ENCODE results near the gene EBF3.

EBF3 gene

DNA sequence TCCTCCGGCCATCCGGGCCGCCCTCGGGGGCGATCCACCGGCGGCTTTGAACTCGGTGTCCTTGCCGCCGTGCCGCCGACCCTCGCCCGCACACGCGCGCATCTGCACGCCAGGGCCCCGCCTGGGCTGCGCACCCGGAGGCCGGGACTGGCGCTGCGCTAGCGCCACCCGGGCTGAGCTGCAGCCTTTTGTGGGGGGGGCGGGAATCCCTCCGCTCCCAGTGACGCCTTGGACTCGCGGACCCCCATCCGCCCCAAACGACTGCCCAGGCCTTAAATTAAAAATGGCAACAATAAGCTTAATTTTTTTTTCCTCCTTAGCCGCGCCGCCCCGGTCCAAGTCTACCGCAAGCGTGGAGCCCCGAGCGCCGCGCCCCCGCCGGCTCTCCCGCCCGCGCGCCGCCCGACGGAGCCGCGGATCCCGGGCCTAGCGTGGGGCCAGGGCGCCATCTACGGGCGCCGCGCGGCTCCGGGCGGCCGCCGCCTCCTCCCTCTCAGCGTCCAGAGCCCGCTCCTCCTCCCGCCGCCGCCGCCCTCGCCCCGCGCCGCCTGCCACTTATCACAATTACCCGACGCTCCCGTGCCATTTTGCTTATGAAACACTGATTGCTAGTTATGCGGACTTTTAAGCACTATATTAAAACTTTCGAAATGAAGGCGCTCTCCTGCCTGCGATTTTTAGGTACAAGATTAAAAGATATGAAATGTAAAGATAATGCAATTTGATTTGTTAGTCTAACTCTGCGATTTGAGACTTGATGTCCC, 7.5 kb upstream of the EBF3 start:
- DNase-seq (ENCODE audit: insufficient read length, low spot score) (no peak), FAIRE-seq (no peak)

DNA sequence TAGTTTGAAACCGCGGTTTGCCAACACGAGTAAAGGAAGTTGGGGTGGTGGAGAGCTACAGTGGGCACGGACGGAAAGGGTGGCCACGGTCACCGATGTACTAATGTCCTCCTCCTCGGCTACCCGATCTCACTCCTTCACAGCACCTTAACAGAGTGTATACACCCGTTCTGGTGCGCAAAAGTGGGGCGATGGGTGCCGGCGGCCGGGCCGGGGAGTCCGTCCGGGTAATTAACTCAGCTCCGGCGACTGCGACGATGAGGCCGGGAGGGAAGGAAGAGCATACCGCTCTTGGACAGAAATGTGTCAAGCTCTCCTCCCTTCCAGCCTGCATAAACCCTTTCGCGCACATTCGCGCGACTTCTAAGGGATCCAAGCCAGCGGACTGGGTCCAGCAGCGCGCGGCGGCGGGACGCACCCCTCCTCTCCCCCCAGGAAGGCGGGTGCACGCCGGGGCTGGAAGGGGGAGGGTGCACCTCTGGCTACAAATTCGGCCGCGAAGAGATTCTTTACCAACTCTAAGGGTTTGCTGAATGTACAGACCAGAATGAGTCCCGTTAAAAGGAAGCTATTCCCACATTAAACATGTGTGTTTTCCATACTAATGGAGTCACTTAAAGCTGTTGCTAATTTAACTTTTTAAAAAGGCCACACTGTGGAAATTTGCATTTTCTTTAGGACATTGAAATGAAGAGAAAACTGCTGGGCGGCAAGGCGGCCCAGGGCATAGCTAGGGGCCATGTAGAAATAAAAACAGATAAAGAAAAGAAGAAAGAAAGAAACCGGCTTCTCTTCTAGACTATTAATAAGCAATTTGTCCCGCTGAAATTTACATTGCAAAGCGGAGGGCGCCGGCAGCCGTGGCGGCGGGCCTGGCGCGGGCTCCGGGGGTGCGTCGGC, 6.6 kb upstream of the EBF3 start:
- no peak for DNase-seq (ENCODE audit: insufficient read length, low spot score)
- FAIRE-seq: no peak

DNA sequence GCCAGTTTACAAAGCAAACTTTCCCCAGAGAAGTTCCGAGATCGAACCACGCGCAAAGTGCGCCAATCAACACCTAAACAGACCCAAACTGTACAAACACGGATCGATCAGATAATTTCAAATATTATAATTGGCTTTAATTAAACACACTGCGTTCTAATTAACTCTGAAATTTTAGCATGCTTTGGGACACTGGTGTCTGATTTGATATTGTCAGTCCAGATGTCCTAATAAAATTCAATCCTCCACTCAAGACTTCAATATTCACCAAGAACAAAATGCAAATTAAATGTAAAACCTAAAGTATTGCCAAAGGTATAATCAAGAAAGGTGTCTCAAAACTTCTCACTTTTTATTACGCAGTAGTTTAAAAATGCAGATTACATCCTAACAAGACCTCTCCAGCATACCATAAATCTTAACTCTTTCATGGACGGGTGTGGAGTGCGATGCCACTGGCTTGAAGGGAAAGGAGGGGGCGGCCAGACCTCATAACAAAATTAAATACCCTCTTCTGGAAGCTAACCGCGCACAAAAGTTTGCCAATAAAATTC, 5.9 kb upstream of the EBF3 start:
- no peak for DNase-seq (ENCODE audit: insufficient read length, low spot score)
- FAIRE-seq: no peak

DNA sequence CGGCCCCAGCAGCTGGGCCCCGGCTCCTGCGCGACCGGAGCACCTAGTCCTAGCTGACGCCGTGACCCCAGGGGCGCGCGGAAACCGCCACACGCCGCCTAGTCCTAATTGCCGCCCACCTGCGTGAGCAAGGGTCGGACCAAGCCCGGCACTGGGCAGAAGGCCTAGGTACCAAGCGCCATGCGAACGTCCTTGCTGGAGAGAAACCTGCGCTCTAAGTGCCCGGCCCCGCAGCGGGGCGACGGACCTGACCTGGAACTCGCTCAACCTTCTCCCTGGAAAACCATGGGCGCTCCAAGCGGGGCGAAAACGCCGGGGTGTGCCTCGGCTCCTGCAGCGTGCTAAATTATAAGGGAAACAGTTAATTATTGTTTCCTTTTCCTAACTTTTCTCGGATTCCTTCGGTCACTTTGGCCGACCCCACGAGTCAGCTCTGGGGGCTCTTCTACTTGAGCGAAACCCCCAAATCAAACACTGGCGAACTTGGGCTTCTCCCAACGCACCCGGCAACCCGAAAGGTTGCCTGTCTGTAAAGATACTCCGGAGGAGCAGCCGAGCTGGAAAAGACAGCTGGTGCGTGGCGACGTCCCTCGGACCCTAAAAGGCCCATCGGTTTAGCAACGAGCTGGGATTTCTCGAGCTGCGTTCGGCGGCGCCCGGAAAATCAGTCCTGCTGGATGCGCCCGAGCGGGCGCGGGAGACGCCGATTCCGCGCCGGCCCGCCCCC, 5.3 kb upstream of the EBF3 start:
- DNase-seq (ENCODE audit: insufficient read length, low spot score): no peak
- FAIRE-seq: no peak

DNA sequence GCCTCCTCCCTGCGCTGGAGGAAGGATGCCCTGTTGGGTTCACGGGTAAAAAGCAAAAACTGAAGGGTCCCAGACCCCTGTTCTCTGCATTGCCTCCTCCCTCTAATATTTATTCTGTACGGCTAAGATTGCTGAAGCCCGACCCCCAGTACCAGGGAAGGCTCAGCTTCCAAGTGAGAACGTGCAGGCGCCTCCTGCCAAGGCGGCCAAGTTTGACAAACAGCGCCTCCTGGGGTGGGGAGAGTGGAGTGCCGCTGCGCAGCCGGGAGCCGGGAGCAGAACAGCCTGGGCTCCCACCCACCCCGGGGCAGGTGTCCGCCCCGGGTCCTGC, 4.7 kb upstream of the EBF3 start:
- DNase-seq (ENCODE audit: insufficient read length, low spot score) (no peak), FAIRE-seq (no peak)

DNA sequence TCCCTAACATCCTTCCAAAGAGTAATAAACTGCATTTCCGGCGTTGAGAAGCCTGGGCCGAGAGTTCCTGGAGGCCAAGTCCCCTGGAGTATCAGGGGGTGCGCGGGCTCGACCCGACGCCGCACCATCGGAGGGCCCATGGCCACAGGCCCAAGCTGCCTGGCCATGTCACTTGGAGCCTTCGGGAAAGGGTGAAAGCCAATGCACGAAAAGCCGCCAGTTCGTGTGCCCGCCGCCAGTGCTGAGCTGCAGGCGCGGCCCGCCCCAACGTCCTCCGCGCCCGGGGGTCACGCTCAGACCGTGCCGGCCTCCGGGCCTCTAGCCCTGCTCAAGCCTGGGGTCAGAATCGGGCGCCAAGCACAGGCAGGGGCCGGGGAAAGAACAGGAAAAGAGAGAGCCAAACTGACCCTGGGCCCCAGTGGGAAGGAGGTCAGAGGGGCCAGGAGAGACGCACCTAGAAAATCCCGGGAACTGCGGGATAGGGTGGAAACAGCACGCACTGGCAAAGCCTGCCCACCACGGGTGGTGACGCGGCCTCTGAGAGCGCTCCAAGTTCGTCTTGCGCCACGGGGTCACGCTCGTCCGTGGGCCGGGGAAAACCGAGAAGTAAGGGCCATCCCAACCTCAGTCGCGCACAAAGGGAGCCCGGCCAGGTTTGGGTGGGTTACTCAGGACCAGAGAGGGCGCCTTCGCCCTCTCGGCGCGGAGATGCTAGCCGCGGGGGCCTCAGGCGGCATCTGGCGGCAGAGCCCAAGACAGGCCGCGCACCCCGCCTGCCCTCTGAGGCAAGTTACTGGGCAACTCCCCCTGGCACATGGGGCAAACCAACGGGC, 4.2 kb upstream of the EBF3 start:
- DNase-seq (ENCODE audit: insufficient read length, low spot score) (no peak), FAIRE-seq (no peak)

DNA sequence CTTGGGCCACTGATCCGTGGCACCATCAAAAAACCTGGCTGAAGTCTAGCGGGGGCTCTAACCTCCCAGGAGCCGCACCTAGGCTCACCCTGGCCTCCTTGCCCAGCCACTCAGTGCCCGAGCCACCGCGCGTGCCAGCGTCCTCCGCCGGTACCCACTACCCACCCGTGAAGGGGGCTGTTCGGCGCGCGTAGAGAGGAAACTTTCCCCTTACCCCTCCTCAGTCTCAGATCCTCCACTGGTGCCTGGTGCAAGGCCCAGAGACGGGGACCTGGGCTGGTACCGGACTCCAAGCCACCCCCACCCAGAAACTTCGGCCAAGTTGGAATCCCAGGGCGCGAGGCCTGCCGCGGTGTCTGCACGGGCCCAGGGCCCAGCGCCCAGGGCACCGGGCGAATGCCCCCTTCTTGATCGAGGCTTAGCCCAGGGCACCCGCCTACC, 3.5 kb upstream of the EBF3 start:
- FAIRE-seq: no peak

DNA sequence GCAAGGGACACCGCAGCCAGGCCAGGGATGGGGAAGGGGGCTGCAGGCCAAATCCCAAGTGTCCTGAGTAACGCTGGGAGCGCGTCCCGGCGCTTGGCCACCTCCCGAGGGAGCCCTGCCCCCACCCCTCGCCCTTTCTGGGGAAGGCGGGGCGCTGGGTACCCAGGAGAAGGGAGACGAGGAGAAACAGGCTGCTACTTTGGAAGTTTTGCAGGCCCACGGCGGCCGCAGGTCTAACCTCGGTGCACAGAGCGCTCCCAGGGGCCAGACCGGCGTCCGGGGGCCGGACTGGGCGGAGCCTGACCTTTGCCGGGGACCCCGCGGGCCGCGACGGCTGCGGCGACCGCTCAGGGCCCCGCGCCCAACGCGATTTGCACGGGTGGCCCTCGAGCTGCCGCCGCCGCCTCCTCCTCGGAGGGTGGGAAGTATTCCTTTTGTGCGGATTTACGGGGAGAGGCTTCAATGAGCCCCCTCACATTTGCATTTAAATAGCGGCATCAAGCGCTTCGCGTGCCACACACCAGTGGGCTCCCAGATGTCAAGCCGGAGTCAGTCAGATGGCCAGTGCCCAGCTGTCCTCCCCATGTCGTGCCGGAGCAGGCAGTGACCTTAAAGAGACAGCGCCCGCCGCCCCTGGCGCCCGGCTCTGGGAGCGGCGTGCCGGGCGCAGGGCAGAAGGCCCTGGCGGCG, 3.0 kb upstream of the EBF3 start:
- FAIRE-seq (no peak), DNase-seq (ENCODE audit: insufficient read length, low spot score) (no peak)

More for the DNA sequence above, 3.5 kb upstream of the EBF3 start:
- DNase-seq (ENCODE audit: insufficient read length, low spot score): no peak

DNA sequence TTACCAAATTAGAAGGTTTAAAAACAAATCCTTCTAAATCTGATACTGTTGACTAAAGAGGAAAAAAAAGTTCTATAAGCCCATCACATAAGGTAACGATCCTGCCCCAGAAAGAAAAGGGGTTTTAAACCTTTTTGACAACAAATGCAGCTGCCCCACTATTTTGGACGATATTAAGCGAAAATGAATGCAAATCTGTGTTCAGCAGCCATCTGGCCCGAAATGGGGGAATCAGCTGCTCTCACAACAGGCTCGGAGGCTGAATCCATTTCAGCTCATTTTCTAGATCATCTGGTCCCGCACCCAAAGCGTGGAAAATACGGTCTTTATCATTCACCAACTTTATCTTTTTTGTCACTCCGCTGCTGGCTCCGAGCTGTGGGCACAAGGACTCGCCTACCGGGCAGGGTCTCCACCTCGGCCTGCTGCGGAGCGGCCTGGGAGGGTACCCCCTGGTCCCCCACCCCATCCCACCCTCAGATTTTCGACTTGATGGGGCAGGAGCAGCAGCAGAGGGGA, 2.4 kb upstream of the EBF3 start:
- DNase-seq (ENCODE audit: insufficient read length, low spot score) (no peak), FAIRE-seq (no peak)

DNA sequence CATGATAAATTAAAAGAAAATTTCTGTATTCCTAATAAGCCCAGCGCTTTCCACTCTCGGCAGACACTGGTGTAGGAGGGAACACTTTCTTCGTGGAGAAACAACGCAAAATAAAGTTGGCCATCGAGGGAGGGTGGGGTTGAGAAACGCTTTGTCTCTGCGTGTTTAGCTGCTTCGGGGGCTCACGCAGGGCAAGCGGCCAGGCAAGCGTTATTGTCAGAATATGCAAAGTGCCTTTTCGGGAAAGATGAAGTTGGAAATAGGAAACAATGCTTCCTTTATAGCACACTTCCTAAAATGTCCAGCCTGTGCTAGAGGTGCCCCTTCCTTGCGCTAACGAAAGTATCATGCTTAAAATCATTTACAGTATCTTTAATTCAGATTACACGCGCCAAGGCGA, 1.9 kb upstream of the EBF3 start:
- DNase-seq (ENCODE audit: insufficient read length, low spot score) (no peak), FAIRE-seq (no peak)

DNA sequence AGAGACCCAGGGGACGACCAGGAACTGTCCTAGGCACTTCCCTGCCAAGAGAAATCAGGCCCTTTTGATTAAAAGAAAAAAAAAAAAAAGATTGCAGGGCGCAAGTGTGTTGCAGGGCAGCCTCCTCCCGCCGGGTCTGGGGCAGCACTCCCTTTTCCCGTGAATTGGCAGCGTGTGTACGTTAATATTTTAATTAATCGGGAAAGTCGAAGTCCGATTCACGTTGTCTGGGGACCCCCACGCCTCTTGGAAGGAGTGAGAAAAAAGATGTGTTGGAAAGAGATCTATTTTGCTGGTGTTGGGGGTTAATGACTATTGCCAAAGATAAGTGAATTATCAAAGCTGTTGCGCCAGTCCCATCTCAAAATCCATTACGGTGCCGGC, 1.3 kb upstream of the EBF3 start:
- DNase-seq (ENCODE audit: insufficient read length, low spot score): no peak
- no peak for FAIRE-seq

DNA sequence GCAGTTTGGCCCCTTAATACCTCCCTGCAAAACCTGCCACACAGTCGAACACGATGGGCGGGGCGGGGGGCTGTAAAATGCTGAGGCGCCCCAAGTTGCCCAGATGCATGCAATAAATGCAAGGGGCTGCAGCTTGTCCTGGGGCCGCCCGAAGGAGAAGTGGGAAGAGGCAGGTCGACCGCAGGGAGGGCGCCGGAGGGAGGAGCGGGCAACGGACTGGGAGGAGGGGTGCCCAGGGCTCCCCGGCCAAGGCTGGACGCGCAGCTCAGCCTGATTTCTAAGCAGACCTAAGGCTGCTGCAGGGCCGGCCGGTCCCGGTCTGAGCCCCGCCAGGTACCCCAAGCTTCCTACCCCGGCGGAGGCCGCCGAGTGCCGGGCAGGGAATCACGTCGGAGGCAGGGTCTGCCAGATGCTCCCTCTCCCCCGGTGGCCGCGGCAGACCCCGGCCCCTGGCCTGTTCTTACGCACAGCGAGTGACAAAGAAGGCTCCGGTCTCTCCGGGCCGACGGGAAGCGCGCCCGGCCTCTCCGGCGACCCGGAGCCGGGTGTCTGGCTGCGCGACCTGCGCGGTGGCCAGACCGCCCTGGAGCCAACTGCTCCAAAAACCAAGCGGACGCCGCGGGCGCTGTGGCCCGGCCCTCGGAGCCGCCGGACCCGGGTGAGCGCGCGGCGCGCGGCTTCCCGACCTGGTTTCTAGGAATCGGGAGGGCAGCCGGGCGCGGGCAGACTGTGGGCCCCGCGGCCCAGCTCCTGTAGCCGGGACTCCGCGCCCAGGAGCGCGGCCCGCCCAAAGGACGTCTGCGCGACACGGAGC, 744 bp upstream of the EBF3 start:
- FAIRE-seq (no peak), DNase-seq (ENCODE audit: insufficient read length, low spot score) (no peak)

DNA sequence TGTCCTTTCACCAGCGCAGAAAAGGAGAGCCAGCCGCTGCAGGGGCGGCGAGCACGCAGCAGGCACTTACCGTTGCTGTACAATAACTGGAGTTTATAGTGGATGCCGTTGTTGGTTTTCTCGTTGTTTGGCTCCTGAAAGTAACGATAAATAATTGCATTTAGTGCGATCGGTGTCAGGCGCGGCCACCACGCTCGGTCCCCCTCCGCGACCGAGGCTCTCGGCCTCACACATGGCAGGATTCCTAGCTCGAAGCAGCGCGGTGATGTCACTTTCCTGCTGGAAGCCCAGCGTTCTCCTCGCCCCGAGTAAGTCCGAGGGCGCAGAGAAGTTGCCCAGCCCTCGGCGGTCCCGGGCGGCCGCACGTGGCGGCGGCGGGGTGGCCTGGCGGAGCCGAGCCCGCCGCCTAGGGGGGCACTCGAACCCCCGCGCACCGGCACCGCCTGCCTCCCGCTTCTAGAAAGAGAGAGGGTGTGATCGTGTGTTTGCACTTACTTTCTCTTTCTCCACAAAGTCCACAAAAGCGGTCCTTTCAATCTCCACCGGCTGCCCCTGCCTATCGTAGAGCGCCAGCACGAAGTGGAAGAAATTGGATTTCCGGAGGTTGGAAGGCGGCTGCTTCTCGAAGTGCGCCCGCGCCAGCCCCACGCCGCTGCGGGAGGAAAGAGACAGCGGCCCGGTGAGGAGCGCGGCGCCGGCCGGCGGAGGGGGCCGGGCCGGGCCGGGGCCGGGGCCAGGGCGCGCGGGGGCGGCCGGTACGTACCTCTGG, 1.0 kb downstream of the EBF3 start:
- DNase-seq (ENCODE audit: insufficient read length, low spot score) (no peak), FAIRE-seq (no peak)

DNA sequence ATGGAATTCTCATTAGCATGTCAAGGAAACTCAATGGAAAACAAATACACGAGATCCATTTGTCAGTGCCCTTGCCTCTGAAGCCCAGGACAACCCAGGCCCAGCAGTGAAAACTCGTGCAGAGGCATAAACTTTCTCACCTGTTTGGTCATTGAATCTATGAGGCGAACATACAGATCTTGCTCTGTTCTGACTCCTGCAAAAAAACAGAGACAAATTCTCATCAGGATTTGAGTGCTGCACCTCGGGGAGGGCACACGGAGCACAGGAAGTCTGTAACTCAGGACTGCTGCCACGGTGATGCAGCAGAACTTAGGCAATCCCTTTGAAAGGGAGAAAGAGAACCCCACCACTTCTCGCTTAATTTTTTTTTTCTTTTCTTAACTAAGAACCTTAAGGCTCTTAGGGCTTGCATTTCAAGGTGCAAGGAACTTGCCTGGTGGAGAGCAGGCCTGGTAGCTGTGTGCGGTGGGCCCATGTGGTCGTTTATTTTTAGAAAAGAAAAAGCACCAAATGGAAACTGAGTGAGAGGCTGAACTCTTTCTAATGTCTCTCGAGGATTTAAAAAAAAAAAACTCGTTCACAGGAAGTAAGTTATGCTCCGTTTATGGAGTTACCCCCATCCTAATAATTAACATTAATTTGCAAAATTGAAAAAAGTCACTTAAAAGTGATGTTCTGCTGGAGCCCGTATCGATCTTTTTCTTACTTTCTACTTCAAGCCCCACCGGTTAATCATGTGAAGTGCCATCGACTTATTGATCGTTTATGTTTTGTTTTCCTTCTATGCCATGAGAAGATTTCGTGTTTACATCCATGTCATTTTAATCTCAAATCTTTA, 1.8 kb downstream of the EBF3 start:
- no peak for FAIRE-seq
- DNase-seq (ENCODE audit: insufficient read length, low spot score): no peak

DNA sequence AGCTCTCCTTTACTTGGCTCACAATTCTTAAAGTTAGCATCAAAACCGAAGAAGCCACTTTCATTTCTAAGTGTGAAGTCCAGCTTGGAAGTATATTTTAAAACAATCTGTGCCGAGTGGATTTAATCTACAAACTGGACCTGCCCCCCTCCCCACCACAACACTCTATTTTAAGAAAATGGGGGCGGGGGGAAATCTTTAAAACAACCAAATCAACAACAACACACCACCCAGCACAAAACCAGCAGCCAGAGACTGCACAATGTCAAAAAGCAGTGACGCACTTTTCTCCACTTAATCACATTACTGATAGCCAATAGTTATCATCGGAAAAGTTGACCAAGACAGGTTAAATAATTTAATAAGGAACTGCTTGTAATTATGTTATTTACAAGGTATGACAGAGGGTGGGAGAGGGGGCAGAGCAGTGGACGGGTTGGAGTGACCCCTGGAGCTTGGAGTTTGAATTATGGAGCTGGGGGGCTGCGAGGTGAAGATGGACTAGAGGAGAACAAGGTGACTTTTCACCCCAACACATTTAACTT, 2.8 kb downstream of the EBF3 start:
- DNase-seq (ENCODE audit: insufficient read length, low spot score) (no peak), FAIRE-seq (no peak)

DNA sequence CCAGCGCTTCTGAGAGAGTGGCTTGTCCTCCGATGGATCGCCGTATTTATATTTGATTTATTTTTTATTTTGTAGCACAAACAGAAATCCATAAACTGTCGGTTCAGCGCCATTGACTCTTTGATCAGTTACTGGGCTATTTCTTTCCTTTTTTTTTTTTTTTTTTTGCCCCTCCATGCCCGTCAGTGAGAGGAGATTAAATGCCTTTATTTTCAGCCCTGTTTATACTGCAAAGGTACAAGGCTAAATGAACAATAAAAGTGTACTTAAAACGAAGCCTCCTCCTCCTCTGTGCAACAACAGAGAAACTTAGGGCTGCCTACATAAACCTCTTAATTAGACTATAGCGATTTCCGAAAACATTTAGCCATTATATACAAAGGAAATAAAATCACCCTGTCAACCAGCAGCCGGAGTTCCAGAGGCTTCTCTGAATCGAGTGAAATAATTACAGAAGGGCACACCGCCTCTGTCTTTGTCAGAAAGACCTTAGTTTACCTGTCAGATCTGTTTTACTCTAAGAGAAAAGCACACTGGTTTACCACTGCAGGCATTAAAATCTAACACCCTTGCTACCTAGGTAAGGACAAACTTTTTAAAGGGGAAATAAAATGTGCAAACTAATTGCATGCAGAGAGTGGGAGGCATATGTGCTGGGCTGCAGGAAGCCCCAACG, 3.5 kb downstream of the EBF3 start:
- DNase-seq (ENCODE audit: insufficient read length, low spot score) (no peak), FAIRE-seq (no peak)
